ENCODE results near the gene TSPAN7. TPM values are rescaled to one million over a fixed set of nuclear protein-coding genes. Genes with fewer than 3 reads are reported as not detected.

Gene TSPAN7
- total RNA-seq, 1 experiment from 2014 or later: not detected

GRCh38 chrX:38594434-38594833 lies 33.1 kb downstream of the TSPAN7 start:
- ChIA-PET POLR2A (ENCODE audit: unreplicated experiment) (no interaction called here), CTCF (no interaction called here)
- Histone ChIP-seq H4K20me1 (ENCODE audit: insufficient read depth) (no peaks in the 10 kb centered on the region), H2AFZ (no peak overlapping the region), H3K36me3 (ENCODE audit: low read depth) (no peaks in the 10 kb centered on the region), H3K27ac (no peak overlapping the region), H3F3A (ENCODE audit: insufficient read depth, low read depth) (no peaks in the 10 kb centered on the region), H3K4me1 (replicated peaks; ENCODE audit: insufficient read depth) (no peaks in the 10 kb centered on the region), H3K4me3 (no peak overlapping the region), H3K9me2 (ENCODE audit: insufficient read depth) (no peaks in the 10 kb centered on the region), H3K27me3 (ENCODE audit: insufficient read depth, low read depth) (no peaks in the 10 kb centered on the region), H3K9me3 (ENCODE audit: insufficient read depth, low read depth) (no peaks in the 10 kb centered on the region), H3K4me2 (no peak overlapping the region), H3K79me2 (ENCODE audit: low read depth) (no peaks in the 10 kb centered on the region)
- no TSS peak for BruUV-seq (replicated peaks)
- TF ChIP-seq EZH2 (IDR thresholded peaks at IDR 0.05; ENCODE audit: low read depth): no peak
- intact Hi-C loops (cut with micrococcal nuclease; ENCODE audit: unreplicated experiment): no loop called here
- DNase-seq: no peak

GRCh38 chrX:38595801-38596200 lies 34.5 kb downstream of the TSPAN7 start:
- no peak overlapping the region for H3K4me2 ChIP-seq
- H2AFZ ChIP-seq: no peak overlapping the region
- H4K20me1 ChIP-seq (ENCODE audit: insufficient read depth): no peaks in the 10 kb centered on the region
- ChIA-PET POLR2A (ENCODE audit: unreplicated experiment) (no interaction called here), CTCF (no interaction called here)
- H3K9me2 ChIP-seq (ENCODE audit: insufficient read depth): no peaks in the 10 kb centered on the region
- H3K79me2 ChIP-seq (ENCODE audit: low read depth): no peaks in the 10 kb centered on the region
- no peaks in the 10 kb centered on the region for H3K4me1 ChIP-seq (replicated peaks; ENCODE audit: insufficient read depth)
- H3K27me3 ChIP-seq (ENCODE audit: insufficient read depth, low read depth): no peaks in the 10 kb centered on the region
- H3F3A ChIP-seq (ENCODE audit: insufficient read depth, low read depth): no peaks in the 10 kb centered on the region
- H3K4me3 ChIP-seq: no peak overlapping the region
- no TSS peak for BruUV-seq (replicated peaks)
- intact Hi-C loops (cut with micrococcal nuclease; ENCODE audit: unreplicated experiment): no loop called here
- no peak overlapping the region for H3K27ac ChIP-seq
- H3K9me3 ChIP-seq (ENCODE audit: insufficient read depth, low read depth): no peaks in the 10 kb centered on the region
- DNase-seq: no peak
- H3K36me3 ChIP-seq (ENCODE audit: low read depth): no peaks in the 10 kb centered on the region
- TF ChIP-seq CTCF (conservative IDR thresholded peaks at IDR 0.05) (no peak), EZH2 (IDR thresholded peaks at IDR 0.05; ENCODE audit: low read depth) (no peak)

GRCh38 chrX:38596939-38597338 lies 35.6 kb downstream of the TSPAN7 start:
- no peaks in the 10 kb centered on the region for H3K9me2 ChIP-seq (ENCODE audit: insufficient read depth)
- no peaks in the 10 kb centered on the region for H4K20me1 ChIP-seq (ENCODE audit: insufficient read depth)
- no peaks in the 10 kb centered on the region for H3F3A ChIP-seq (ENCODE audit: insufficient read depth, low read depth)
- no peak overlapping the region for H3K4me3 ChIP-seq
- no peak overlapping the region for H2AFZ ChIP-seq
- no peak for TF ChIP-seq CTCF (conservative IDR thresholded peaks at IDR 0.05)
- no peak for TF ChIP-seq EZH2 (IDR thresholded peaks at IDR 0.05; ENCODE audit: low read depth)
- no peaks in the 10 kb centered on the region for H3K9me3 ChIP-seq (ENCODE audit: insufficient read depth, low read depth)
- H3K27ac ChIP-seq: no peak overlapping the region
- POLR2A ChIA-PET (ENCODE audit: unreplicated experiment): no interaction called here
- no peaks in the 10 kb centered on the region for H3K79me2 ChIP-seq (ENCODE audit: low read depth)
- no TSS peak for BruUV-seq (replicated peaks)
- no peaks in the 10 kb centered on the region for H3K36me3 ChIP-seq (ENCODE audit: low read depth)
- H3K4me1 ChIP-seq (replicated peaks; ENCODE audit: insufficient read depth): no peaks in the 10 kb centered on the region
- intact Hi-C loops (cut with micrococcal nuclease; ENCODE audit: unreplicated experiment): no loop called here
- no peak overlapping the region for H3K4me2 ChIP-seq
- no peak for DNase-seq
- CTCF ChIA-PET: no interaction called here
- H3K27me3 ChIP-seq (ENCODE audit: insufficient read depth, low read depth): no peaks in the 10 kb centered on the region
